Panc1 (cell line): ENCODE data around the gene AFF3. TPM values are rescaled to one million over a fixed set of nuclear protein-coding genes. Genes with fewer than 3 reads are reported as not detected.

ENCODE experiments used
- ATAC-seq: fragments of 200-7000 bp; cut with Tn5 transposase; 2 replicates; pipeline ENCODE4 v1.9.1; 2020; ENCODE audit warnings: mild to moderate bottlenecking, moderate library complexity
- BruUV-seq: library from RNA; stranded (reverse); fragments of 400-500 nt; replicated peaks from 2 replicates; lab custom pipeline; 2021; lab: Mats Ljungman, UMichigan
- CTCF ChIA-PET: fragments of 300-600 bp; sonication (Branson Sonifier 250); formaldehyde crosslinking; loops from one replicate; lab custom pipeline; 2022; ENCODE audit warnings: antibody characterized with exemption; lab: Charles Lee
- POLR2A ChIA-PET: fragments of 300-600 bp; sonication (Branson Sonifier 250); formaldehyde crosslinking; loops from one replicate; lab custom pipeline; 2022; ENCODE audit warnings: antibody characterized with exemption; lab: Charles Lee
- DNase-seq: peaks from one replicate; pipeline ENCODE4 v3.0.0-alpha.2; 2010; ENCODE audit warnings: low read depth, low spot score
- H3K27ac ChIP-seq: 2 replicates; pipeline ENCODE4 v1.5.1; 2011; ENCODE audit warnings: mild to moderate bottlenecking, low read length, inconsistent platforms
- H3K27me3 ChIP-seq: fragments of 200-500 bp; sonication (Bioruptor generic); 2 replicates; pipeline ENCODE4 v1.6.0; 2014; ENCODE audit warnings: low read length, inconsistent platforms; ENCODE audit not compliant: control insufficient read depth, insufficient read depth
- H3K36me3 ChIP-seq: fragments of 200-500 bp; sonication (Bioruptor generic); 2 replicates; pipeline ENCODE4 v1.5.1; 2014; ENCODE audit warnings: inconsistent platforms, mild to moderate bottlenecking, low read length, moderate library complexity; ENCODE audit not compliant: control insufficient read depth, insufficient read depth
- H3K4me1 ChIP-seq: 2 replicates; pipeline ENCODE4 v1.5.1; 2011; ENCODE audit warnings: inconsistent platforms, mild to moderate bottlenecking, low read length, moderate library complexity; ENCODE audit not compliant: control insufficient read depth, insufficient read depth
- H3K4me3 ChIP-seq, 2 experiments: 2 replicates each; pipeline ENCODE4 v1.5.1; 2011 to 2012; ENCODE audit warnings: low read depth in 2 of 2, low read length in 2 of 2, mild to moderate bottlenecking in 2 of 2, inconsistent platforms in 1 of 2, moderate library complexity in 1 of 2
- H3K9me3 ChIP-seq: fragments of 200-500 bp; sonication (Bioruptor generic); 2 replicates; pipeline ENCODE4 v1.5.1; 2014; ENCODE audit warnings: low read depth, mild to moderate bottlenecking, inconsistent platforms, low read length, moderate library complexity; ENCODE audit not compliant: control insufficient read depth, insufficient read depth
- CTCF ChIP-seq: fragments of 450-650 bp; IDR thresholded peaks from 2 replicates; pipeline ENCODE4 v1.5.1; 2017; ENCODE audit warnings: mild to moderate bottlenecking
- POLR2AphosphoS5 ChIP-seq: IDR thresholded peaks from 2 replicates; pipeline ENCODE4 v1.6.1; 2012; ENCODE audit warnings: mild to moderate bottlenecking, low read depth, low read length, moderate library complexity
- REST ChIP-seq, 2 experiments: IDR thresholded peaks; 2 replicates each; pipeline ENCODE4 v1.6.1; 2011 to 2012; ENCODE audit warnings: low read depth in 2 of 2, control low read depth in 1 of 2, low read length in 1 of 2, mild to moderate bottlenecking in 1 of 2, moderate library complexity in 1 of 2; ENCODE audit not compliant: insufficient read depth in 1 of 2
- SIN3A ChIP-seq: IDR thresholded peaks from 2 replicates; pipeline ENCODE4 v1.6.1; 2012; ENCODE audit warnings: low read depth, mild to moderate bottlenecking, low read length, moderate library complexity, borderline replicate concordance; ENCODE audit not compliant: insufficient read depth
- TCF7L2 ChIP-seq: IDR thresholded peaks from 2 replicates; pipeline ENCODE4 v1.6.1; 2011; ENCODE audit warnings: mild to moderate bottlenecking, low read depth, low read length, inconsistent platforms
- in situ Hi-C: cut with HindIII; loops from 2 replicates; pipeline ENCODE4 v1.10.0; 2016; ENCODE audit warnings: low sequenced_read_pairs, low pct_unique_long_range_greater_than_20kb
- intact Hi-C: fragments of 100-400 bp; cut with micrococcal nuclease; formaldehyde crosslinking; loops from one replicate; pipeline ENCODE4 v1.10.0; 2022; ENCODE audit not compliant: unreplicated experiment
- total RNA-seq: library from RNA; stranded (reverse); gene quantifications from one replicate; pipeline ENCODE4 v1.2.1, GENCODE V29; 2021; ENCODE audit not compliant: unreplicated experiment

The AFF3 gene
- total RNA-seq, 1 experiment from 2014 or later, result 2.2 TPM

GRCh38 chr2:100062336-100062735 is 80.1 kb downstream of the AFF3 start:
- TF ChIP-seq REST (IDR thresholded peaks at IDR 0.05; ENCODE audit: insufficient read depth in 1 of 2, low read depth in 2 of 2, low read length in 1 of 2) (no peak), POLR2AphosphoS5 (no peak), CTCF (no peak), SIN3A (no peak), TCF7L2 (no peak)
- ChIA-PET CTCF (no interaction called here), POLR2A (no interaction called here)
- intact Hi-C loops (no loop called here), in situ Hi-C loops (no loop called here)
- DNase-seq (no peak), ATAC-seq (no peak)
- Histone ChIP-seq H3K27ac (no peak overlapping the region), H3K27me3 (peaks cover 3% of the 10 kb centered on the region; the same call in 1 of the 2 replicates), H3K4me1 (no peaks in the 10 kb centered on the region), H3K9me3 (no peaks in the 10 kb centered on the region), H3K4me3 (no peak overlapping the region), H3K36me3 (no peaks in the 10 kb centered on the region)
- no TSS peak for BruUV-seq

- no peaks in the 10 kb centered on the region for H3K9me3 ChIP-seq
- in situ Hi-C loops (no loop called here), intact Hi-C loops (no loop called here)
- H3K4me3 ChIP-seq, result no peak overlapping the region
- POLR2A ChIA-PET, result no interaction called here
- H3K27me3 ChIP-seq, result peaks cover 3% of the 10 kb centered on the region; the same call in 1 of the 2 replicates
- ATAC-seq (no peak), DNase-seq (no peak)
- H3K36me3 ChIP-seq, result no peaks in the 10 kb centered on the region
- no peaks in the 10 kb centered on the region for H3K4me1 ChIP-seq
- no peak overlapping the region for H3K27ac ChIP-seq
- CTCF ChIA-PET, result interaction anchor here (0.6 kb wide), 1 partner anchor 432 kb away, joined by 5 read pairs; no protein-coding TSS in a partner anchor
- TF ChIP-seq POLR2AphosphoS5 (no peak), SIN3A (no peak), CTCF (no peak), REST (IDR thresholded peaks at IDR 0.05; ENCODE audit: insufficient read depth in 1 of 2, low read depth in 2 of 2, low read length in 1 of 2) (no peak), TCF7L2 (no peak)
- no TSS peak for BruUV-seq
Observed at GRCh38 chr2:100060875-100061274, 81.5 kb downstream of the AFF3 start.
